Neuronal stem cell (in vitro differentiated cells): ENCODE results near the gene PRUNE1.

Source experiments
- DNase-seq: peaks from one replicate; pipeline ENCODE4 v3.0.0-alpha.2; 2013; ENCODE audit warnings: low spot score
- H2AFZ ChIP-seq: one replicate; pipeline ENCODE4 v1.6.1; 2013; ENCODE audit warnings: mild to moderate bottlenecking, low read length, inconsistent platforms
- H2AK5ac ChIP-seq: 2 replicates; pipeline ENCODE4 v1.6.1; 2013; ENCODE audit warnings: low read depth, mild to moderate bottlenecking, inconsistent platforms, low read length, moderate library complexity, mixed read lengths
- H2BK120ac ChIP-seq: 2 replicates; pipeline ENCODE4 v1.6.1; 2013; ENCODE audit warnings: low read depth, mild to moderate bottlenecking, inconsistent platforms, low read length, moderate library complexity, mixed read lengths
- H2BK12ac ChIP-seq: one replicate; pipeline ENCODE4 v1.6.1; 2013; ENCODE audit warnings: low read length, inconsistent platforms
- H2BK15ac ChIP-seq: 2 replicates; pipeline ENCODE4 v1.6.1; 2013; ENCODE audit warnings: mild to moderate bottlenecking, low read length, inconsistent platforms, mixed read lengths
- H2BK5ac ChIP-seq: one replicate; pipeline ENCODE4 v1.6.1; 2013; ENCODE audit warnings: inconsistent platforms, mild to moderate bottlenecking, low read length, moderate library complexity
- H3K14ac ChIP-seq: one replicate; pipeline ENCODE4 v1.6.1; 2013; ENCODE audit warnings: low read length, inconsistent platforms
- H3K18ac ChIP-seq: 2 replicates; pipeline ENCODE4 v1.6.1; 2013; ENCODE audit warnings: low read length, inconsistent platforms
- H3K23ac ChIP-seq: 2 replicates; pipeline ENCODE4 v1.6.1; 2013; ENCODE audit warnings: low read depth, mild to moderate bottlenecking, mixed read lengths, low read length, inconsistent platforms; ENCODE audit not compliant: poor library complexity
- H3K27ac ChIP-seq: replicated peaks from 3 replicates; pipeline ENCODE4 v1.5.1; 2013; ENCODE audit warnings: low read length, inconsistent platforms
- H3K27me3 ChIP-seq, 3 experiments: 2 replicates each; pipeline ENCODE4 v1.6.1; 2013; ENCODE audit warnings: low read length in 3 of 3, mild to moderate bottlenecking in 2 of 3, inconsistent platforms in 1 of 3, low read depth in 1 of 3, mixed read lengths in 1 of 3, moderate library complexity in 1 of 3; ENCODE audit not compliant: control insufficient read depth in 3 of 3, insufficient read depth in 3 of 3
- H3K36me3 ChIP-seq, 2 donors: replicated peaks in 1 of 2; 2 replicates each; pipeline ENCODE4 v1.6.1; 2013; ENCODE audit warnings: low read length in 2 of 2; ENCODE audit not compliant: control insufficient read depth in 2 of 2, insufficient read depth in 2 of 2
- H3K4ac ChIP-seq: 2 replicates; pipeline ENCODE4 v1.6.1; 2013; ENCODE audit warnings: inconsistent platforms, mild to moderate bottlenecking, low read length, moderate library complexity
- H3K4me1 ChIP-seq, 2 donors: 1 replicate in 1 of 2; 2 replicates in 1 of 2; pipeline ENCODE4 v1.6.1; 2013; ENCODE audit warnings: low read length in 2 of 2, low read depth in 1 of 2; ENCODE audit not compliant: control insufficient read depth in 2 of 2, insufficient read depth in 1 of 2
- H3K4me2 ChIP-seq: one replicate; pipeline ENCODE4 v1.6.1; 2013; ENCODE audit warnings: mild to moderate bottlenecking, low read length, inconsistent platforms; ENCODE audit not compliant: insufficient read depth, poor library complexity, severe bottlenecking
- H3K4me3 ChIP-seq, 2 donors: 2 replicates each; pipeline ENCODE4 v1.5.1; 2013; ENCODE audit warnings: low read length in 2 of 2, mild to moderate bottlenecking in 2 of 2, inconsistent platforms in 1 of 2, moderate library complexity in 1 of 2
- H3K79me1 ChIP-seq: one replicate; pipeline ENCODE4 v1.6.1; 2013; ENCODE audit warnings: low read depth, mild to moderate bottlenecking, inconsistent platforms, low read length, moderate library complexity
- H3K9ac ChIP-seq: one replicate; pipeline ENCODE4 v1.6.1; 2013; ENCODE audit warnings: mild to moderate bottlenecking, low read depth, low read length, inconsistent platforms; ENCODE audit not compliant: poor library complexity
- H3K9me3 ChIP-seq, 2 donors: replicated peaks in 1 of 2; 2 replicates each; pipeline versions ENCODE3 to v1.6.1; 2013; ENCODE audit warnings: low read length in 2 of 2, mild to moderate bottlenecking in 2 of 2, inconsistent platforms in 1 of 2, low read depth in 1 of 2, mixed read lengths in 1 of 2, moderate library complexity in 1 of 2; ENCODE audit not compliant: control insufficient read depth in 2 of 2, insufficient read depth in 1 of 2
- H4K8ac ChIP-seq: one replicate; pipeline ENCODE4 v1.6.1; 2013; ENCODE audit warnings: low read depth, mild to moderate bottlenecking, inconsistent platforms, low read length, moderate library complexity
- H4K91ac ChIP-seq: one replicate; pipeline ENCODE4 v1.6.1; 2013; ENCODE audit warnings: low read length, low read depth, mild to moderate bottlenecking, inconsistent platforms; ENCODE audit not compliant: poor library complexity
- WGBS, 2 donors: extraction: QIAGEN DNeasy Blood & Tissue Kit; methylation state at CpG; one replicate each; pipeline ENCODE4 v1.1.7; 2013; ENCODE audit warnings: missing lambda C conversion rate in 2 of 2, mixed read lengths in 1 of 2; ENCODE audit not compliant: insufficient read length in 2 of 2, insufficient replicate concordance in 1 of 2; ENCODE audit errors: extremely low coverage in 2 of 2; 5-methylcytosine and 5-hydroxymethylcytosine counted together

The PRUNE1 gene

DNA sequence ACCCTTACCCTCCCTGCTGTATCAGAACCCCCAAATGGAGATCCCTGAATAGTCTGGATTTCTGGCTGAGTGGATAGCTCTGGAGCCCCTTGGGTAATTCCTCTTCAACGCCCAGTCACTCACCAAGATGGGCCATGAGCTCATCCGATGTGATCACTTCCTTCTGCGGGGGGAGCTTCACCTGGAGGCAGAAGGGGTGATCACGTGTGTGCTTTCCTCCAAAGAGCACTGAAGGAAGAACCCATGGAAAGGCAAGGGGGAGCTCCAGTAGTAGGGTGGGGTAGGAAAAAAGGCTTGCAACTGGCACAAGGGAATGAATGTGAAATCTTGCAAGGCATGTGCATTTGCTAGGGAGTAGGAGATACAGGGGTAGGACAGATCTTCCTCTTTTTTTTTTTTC lies 6.6 kb upstream of the PRUNE1 start:
- Histone ChIP-seq H3K4ac (no peak overlapping the region), H3K27me3 (no peaks in the 10 kb centered on the region), H3K23ac (no peak overlapping the region), H2BK120ac (no peak overlapping the region), H3K9ac (no peak overlapping the region), H2BK12ac (no peak overlapping the region), H4K8ac (no peak overlapping the region), H3K4me1 (peaks cover 5 to 6% of the 10 kb centered on the region in 2 donors), H3K36me3 (peaks cover 9 to 29% of the 10 kb centered on the region in 2 donors), H3K4me3 (no peak overlapping the region), H3K4me2 (no peak overlapping the region), H2BK5ac (no peak overlapping the region), H3K9me3 (no peaks in the 10 kb centered on the region), H3K14ac (no peak overlapping the region), H2AFZ (no peak overlapping the region), H2AK5ac (no peak overlapping the region), H3K27ac (no peak overlapping the region), H3K18ac (no peak overlapping the region), H4K91ac (no peak overlapping the region), H2BK15ac (no peak overlapping the region), H3K79me1 (no peaks in the 10 kb centered on the region)
- WGBS, 2 donors, result no CpG with 5 or more reads among the region's 4 CpGs
- DNase-seq, result no peak

DNA sequence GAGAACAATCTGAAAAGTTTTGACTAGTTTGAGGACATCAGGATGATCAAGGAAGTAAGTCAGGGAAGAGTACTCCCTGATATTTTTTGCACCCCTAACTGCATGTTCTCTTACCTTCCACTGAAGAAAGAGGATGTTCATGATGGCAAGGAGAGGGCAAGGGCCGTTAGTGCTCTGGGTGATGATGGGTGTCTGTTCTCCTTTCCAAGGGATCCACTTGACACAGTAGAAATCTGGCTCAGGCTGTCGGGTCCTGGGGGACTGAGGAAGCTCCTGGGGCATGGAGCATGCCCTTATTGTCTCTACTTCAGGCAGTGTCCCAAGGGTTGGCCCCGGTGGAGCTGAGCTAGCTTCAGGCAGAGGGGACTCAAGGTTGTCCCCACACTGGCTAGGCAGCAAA lies 6.2 kb upstream of the PRUNE1 start:
- Histone ChIP-seq H3K18ac (no peak overlapping the region), H3K79me1 (no peaks in the 10 kb centered on the region), H2BK12ac (no peak overlapping the region), H2BK120ac (no peak overlapping the region), H3K4me1 (peaks cover 5 to 6% of the 10 kb centered on the region in 2 donors), H4K91ac (no peak overlapping the region), H3K4me3 (no peak overlapping the region), H3K9ac (no peak overlapping the region), H3K4ac (no peak overlapping the region), H3K9me3 (no peaks in the 10 kb centered on the region), H2AFZ (no peak overlapping the region), H2BK15ac (no peak overlapping the region), H3K4me2 (no peak overlapping the region), H2BK5ac (no peak overlapping the region), H3K36me3 (peaks cover 6 to 25% of the 10 kb centered on the region in 2 donors), H3K27me3 (no peaks in the 10 kb centered on the region), H4K8ac (no peak overlapping the region), H3K14ac (no peak overlapping the region), H3K23ac (no peak overlapping the region), H3K27ac (no peak overlapping the region), H2AK5ac (no peak overlapping the region)
- no CpG with 5 or more reads among the region's 3 CpGs for WGBS, 2 donors
- DNase-seq, result no peak

DNA sequence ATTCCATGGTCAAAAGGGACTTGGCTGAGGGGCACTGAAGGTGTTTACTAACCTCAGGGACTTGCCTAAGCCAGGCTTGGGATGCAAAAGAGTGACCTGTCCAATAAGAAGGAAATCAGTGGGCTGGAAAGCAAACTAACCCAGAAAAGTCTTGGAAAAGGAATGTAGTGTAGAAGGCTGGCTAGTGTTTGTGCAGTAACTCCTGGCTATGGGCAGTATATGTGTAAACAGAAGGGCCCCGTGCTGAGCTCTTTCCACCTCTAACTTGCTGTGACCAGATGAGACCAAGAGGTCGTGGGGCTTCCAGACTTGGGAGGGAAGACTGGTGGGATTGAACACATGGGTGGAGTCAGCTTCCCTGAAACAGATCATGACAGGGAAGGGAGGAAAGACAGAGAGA lies 5.6 kb upstream of the PRUNE1 start:
- no peak overlapping the region for H2BK12ac ChIP-seq
- no peaks in the 10 kb centered on the region for H3K9me3 ChIP-seq
- no peak overlapping the region for H4K91ac ChIP-seq
- H2BK15ac ChIP-seq, result no peak overlapping the region
- DNase-seq, result no peak
- no peak overlapping the region for H3K4me3 ChIP-seq
- H3K27me3 ChIP-seq, result no peaks in the 10 kb centered on the region
- no peak overlapping the region for H3K18ac ChIP-seq
- no peak overlapping the region for H3K4me2 ChIP-seq
- H3K14ac ChIP-seq, result no peak overlapping the region
- peaks cover 4 to 22% of the 10 kb centered on the region in 2 donors for H3K36me3 ChIP-seq
- no peak overlapping the region for H2AK5ac ChIP-seq
- peaks cover 6 to 9% of the 10 kb centered on the region in 2 donors for H3K4me1 ChIP-seq
- no peak overlapping the region for H2BK5ac ChIP-seq
- no peaks in the 10 kb centered on the region for H3K79me1 ChIP-seq
- H2BK120ac ChIP-seq, result no peak overlapping the region
- H3K27ac ChIP-seq, result no peak overlapping the region
- no peak overlapping the region for H3K9ac ChIP-seq
- WGBS, 2 donors, result no CpG with 5 or more reads among the region's 2 CpGs
- H3K23ac ChIP-seq, result no peak overlapping the region
- no peak overlapping the region for H3K4ac ChIP-seq
- H4K8ac ChIP-seq, result no peak overlapping the region
- H2AFZ ChIP-seq, result no peak overlapping the region

DNA sequence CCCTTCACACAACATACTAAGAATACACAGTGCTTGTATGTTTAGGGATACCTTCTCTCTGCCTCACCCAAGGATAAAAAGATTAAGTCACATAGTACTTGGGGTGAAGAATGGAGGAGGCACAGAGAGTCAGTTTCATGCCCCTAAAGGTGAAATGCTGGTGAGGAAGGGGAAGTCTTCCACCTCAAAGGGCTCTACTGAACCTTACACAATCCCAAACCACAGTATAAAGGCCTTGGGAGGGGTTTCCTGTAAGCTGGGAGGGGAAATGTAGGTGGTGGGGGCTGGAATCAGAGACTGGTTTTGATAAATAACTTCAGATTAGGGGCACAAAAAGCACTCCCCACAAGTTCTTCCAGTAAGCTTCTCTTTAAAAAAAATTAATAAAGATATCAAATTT lies 5.1 kb upstream of the PRUNE1 start:
- Histone ChIP-seq H4K91ac (no peak overlapping the region), H2BK5ac (no peak overlapping the region), H3K23ac (no peak overlapping the region)

More for the DNA sequence above, 5.1 kb upstream of the PRUNE1 start:
- Histone ChIP-seq H2BK120ac (no peak overlapping the region), H3K18ac (no peak overlapping the region), H3K4me2 (no peak overlapping the region), H4K8ac (no peak overlapping the region), H3K9ac (no peak overlapping the region), H3K4me3 (no peak overlapping the region), H3K27ac (no peak overlapping the region), H3K14ac (no peak overlapping the region), H3K9me3 (no peaks in the 10 kb centered on the region), H3K79me1 (no peaks in the 10 kb centered on the region), H2BK12ac (no peak overlapping the region), H2BK15ac (no peak overlapping the region), H3K27me3 (no peaks in the 10 kb centered on the region), H3K4me1 (peaks cover 9 to 10% of the 10 kb centered on the region in 2 donors), H2AK5ac (no peak overlapping the region), H3K36me3 (peaks cover 4 to 18% of the 10 kb centered on the region in 2 donors), H2AFZ (no peak overlapping the region), H3K4ac (no peak overlapping the region)
- no peak for DNase-seq
